Hepatocyte (in vitro differentiated cells): ENCODE measurements around the gene CDHR2.

Experiments
- EZH2 ChIP-seq: fragments of 200-600 bp; sonication (generic); IDR thresholded peaks from 2 replicates; pipeline ENCODE4 v1.6.1; 2016; ENCODE audit warnings: antibody characterized with exemption, mild to moderate bottlenecking, borderline replicate concordance
- TF ChIP-seq, protein P1 (sequence below): fragments of 200-600 bp; sonication (generic); IDR thresholded peaks from 2 replicates; pipeline ENCODE4 v1.5.1; 2016; ENCODE audit warnings: antibody characterized with exemption, mild to moderate bottlenecking; ENCODE audit not compliant: poor library complexity

DNA sequence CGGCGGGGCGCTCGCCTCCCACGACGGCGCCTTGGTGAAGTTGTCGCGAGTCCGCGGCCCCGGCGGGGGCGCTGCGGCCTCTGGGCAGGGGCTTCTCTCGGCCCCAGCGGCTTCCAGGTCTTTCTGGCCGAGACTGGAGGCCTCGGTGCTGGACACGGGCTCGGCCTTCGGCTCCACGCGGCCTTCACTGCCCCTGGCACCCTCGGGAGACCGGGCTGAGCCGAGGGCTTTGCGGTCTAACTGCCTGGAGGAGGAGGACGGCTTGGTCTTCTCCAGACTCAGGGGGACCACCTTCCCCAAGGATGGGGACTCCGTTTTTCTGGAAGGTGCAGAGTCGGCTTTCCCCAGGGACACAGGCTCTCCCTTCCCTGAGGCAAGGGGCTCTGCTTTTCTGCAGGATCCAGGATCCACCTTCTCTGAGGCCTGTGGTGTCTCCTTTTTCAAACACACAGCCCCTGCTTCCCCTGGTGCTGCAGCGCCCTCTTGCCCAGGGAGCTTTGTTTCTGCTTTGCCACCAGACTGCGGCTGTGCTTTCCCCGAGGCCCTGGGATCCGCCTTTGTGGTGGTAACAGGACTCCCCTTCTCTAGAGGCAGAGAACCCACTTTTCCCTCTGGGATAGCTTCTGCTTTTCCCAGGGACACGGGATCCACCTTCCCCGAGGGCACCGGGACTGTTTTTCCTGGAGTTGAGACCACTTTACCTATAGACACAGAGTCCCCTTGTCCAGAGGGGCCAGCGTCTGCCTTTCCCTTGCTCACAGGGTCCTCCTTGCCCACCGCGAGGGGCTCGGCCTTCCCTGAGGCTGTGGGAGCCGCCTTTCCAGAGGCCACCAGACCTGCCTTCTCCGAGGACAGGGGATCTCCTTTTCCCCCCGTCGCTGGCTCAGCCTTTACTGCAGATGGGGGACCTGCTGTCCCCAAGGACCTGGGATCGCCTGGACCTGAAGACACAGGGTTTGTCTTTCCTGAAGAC, 48.6 kb downstream of the CDHR2 start:
- no peak for TF ChIP-seq EZH2
- TF ChIP-seq, protein P1, sequence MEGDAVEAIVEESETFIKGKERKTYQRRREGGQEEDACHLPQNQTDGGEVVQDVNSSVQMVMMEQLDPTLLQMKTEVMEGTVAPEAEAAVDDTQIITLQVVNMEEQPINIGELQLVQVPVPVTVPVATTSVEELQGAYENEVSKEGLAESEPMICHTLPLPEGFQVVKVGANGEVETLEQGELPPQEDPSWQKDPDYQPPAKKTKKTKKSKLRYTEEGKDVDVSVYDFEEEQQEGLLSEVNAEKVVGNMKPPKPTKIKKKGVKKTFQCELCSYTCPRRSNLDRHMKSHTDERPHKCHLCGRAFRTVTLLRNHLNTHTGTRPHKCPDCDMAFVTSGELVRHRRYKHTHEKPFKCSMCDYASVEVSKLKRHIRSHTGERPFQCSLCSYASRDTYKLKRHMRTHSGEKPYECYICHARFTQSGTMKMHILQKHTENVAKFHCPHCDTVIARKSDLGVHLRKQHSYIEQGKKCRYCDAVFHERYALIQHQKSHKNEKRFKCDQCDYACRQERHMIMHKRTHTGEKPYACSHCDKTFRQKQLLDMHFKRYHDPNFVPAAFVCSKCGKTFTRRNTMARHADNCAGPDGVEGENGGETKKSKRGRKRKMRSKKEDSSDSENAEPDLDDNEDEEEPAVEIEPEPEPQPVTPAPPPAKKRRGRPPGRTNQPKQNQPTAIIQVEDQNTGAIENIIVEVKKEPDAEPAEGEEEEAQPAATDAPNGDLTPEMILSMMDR: no peak
